HUES48 (cell line): ENCODE measurements around the gene MEAF6.
A peak's percentile ranks its signal among the peaks of the same experiment; 100 is the strongest.
"Not testable (repeated sequence)": the region's sequence is repeated elsewhere in the genome, so short reads cannot be mapped to it uniquely, and the experiment has no call there.

Experiments used
- H3K27ac ChIP-seq: one replicate; pipeline ENCODE4 v1.7.0; 2013; ENCODE audit warnings: low read depth, low read length, inconsistent platforms
- H3K27me3 ChIP-seq: 2 replicates; pipeline ENCODE4 v1.6.1; 2013; ENCODE audit warnings: mild to moderate bottlenecking, low read length; ENCODE audit not compliant: control insufficient read depth, insufficient read depth
- H3K36me3 ChIP-seq: 2 replicates; pipeline ENCODE4 v1.6.1; 2013; ENCODE audit warnings: low read length; ENCODE audit not compliant: control insufficient read depth, insufficient read depth
- H3K4me1 ChIP-seq: 2 replicates; pipeline ENCODE4 v1.6.1; 2013; ENCODE audit warnings: mild to moderate bottlenecking, low read length; ENCODE audit not compliant: control insufficient read depth, insufficient read depth
- H3K4me3 ChIP-seq: 2 replicates; pipeline ENCODE4 v1.5.1; 2013; ENCODE audit warnings: mild to moderate bottlenecking, low read depth, low read length
- H3K9ac ChIP-seq: 2 replicates; pipeline ENCODE4 v1.6.1; 2013; ENCODE audit warnings: mild to moderate bottlenecking, low read depth, low read length, moderate library complexity
- H3K9me3 ChIP-seq: 2 replicates; pipeline ENCODE4 v1.6.1; 2013; ENCODE audit warnings: low read length; ENCODE audit not compliant: control insufficient read depth, insufficient read depth

The MEAF6 gene

GRCh38 chr1:37529888-37530287 is 15.3 kb upstream of the MEAF6 start:
- not testable (repeated sequence) for H3K27ac ChIP-seq, H3K27me3 ChIP-seq, H3K9ac ChIP-seq, H3K4me3 ChIP-seq, H3K36me3 ChIP-seq, H3K9me3 ChIP-seq, H3K4me1 ChIP-seq

GRCh38 chr1:37519613-37520012 is 5.0 kb upstream of the MEAF6 start:
- Histone ChIP-seq H3K9ac (no peak overlapping the region), H3K4me1 (peaks cover 7% of the 10 kb centered on the region; the same call in 1 of the 2 replicates), H3K27ac (no peak overlapping the region), H3K36me3 (no peaks in the 10 kb centered on the region), H3K27me3 (no peaks in the 10 kb centered on the region; the same call in none of the 2 replicates), H3K4me3 (no peak overlapping the region), H3K9me3 (no peaks in the 10 kb centered on the region)

- not testable (repeated sequence) for H3K4me3 ChIP-seq, H3K9me3 ChIP-seq, H3K27me3 ChIP-seq, H3K36me3 ChIP-seq, H3K9ac ChIP-seq, H3K4me1 ChIP-seq, H3K27ac ChIP-seq
These were observed 4.4 kb upstream of the MEAF6 start for GRCh38 chr1:37518929-37519328.

- H3K4me1 ChIP-seq = peaks cover 13% of the 10 kb centered on the region; the same call in 1 of the 2 replicates
- not testable (repeated sequence) for H3K4me3 ChIP-seq, H3K9me3 ChIP-seq, H3K27ac ChIP-seq, H3K27me3 ChIP-seq, H3K36me3 ChIP-seq, H3K9ac ChIP-seq
These were observed 3.7 kb upstream of the MEAF6 start for GRCh38 chr1:37518241-37518640.

GRCh38 chr1:37517569-37517968 is 3.0 kb upstream of the MEAF6 start:
- Histone ChIP-seq H3K27ac (no peak overlapping the region), H3K4me1 (peaks cover 15% of the 10 kb centered on the region; the same call in 1 of the 2 replicates), H3K36me3 (peaks cover 7% of the 10 kb centered on the region), H3K9ac (no peak overlapping the region), H3K27me3 (no peaks in the 10 kb centered on the region; the same call in none of the 2 replicates), H3K4me3 (no peak overlapping the region), H3K9me3 (no peaks in the 10 kb centered on the region)

GRCh38 chr1:37515185-37516034 is 844 bp upstream of the MEAF6 start:
- H3K9ac ChIP-seq = peak overlapping the region; percentile 58
- H3K4me3 ChIP-seq = peak overlapping the region; percentile 73
- H3K27ac ChIP-seq = peak overlapping the region; percentile 70
- H3K9me3 ChIP-seq = no peaks in the 10 kb centered on the region
- peaks cover 24% of the 10 kb centered on the region for H3K36me3 ChIP-seq
- no peaks in the 10 kb centered on the region; the same call in none of the 2 replicates for H3K27me3 ChIP-seq
- H3K4me1 ChIP-seq = peaks cover 15% of the 10 kb centered on the region; the same call in 1 of the 2 replicates

- peak overlapping the region; percentile 73 for H3K4me3 ChIP-seq
- peak overlapping the region; percentile 86 for H3K27ac ChIP-seq
- peaks cover 29% of the 10 kb centered on the region for H3K36me3 ChIP-seq
These were observed 694 bp downstream of the MEAF6 start for GRCh38 chr1:37513795-37514349.

GRCh38 chr1:37509181-37509580 is 5.4 kb downstream of the MEAF6 start:
- H3K36me3 ChIP-seq = peaks cover 55% of the 10 kb centered on the region
- H3K27me3 ChIP-seq = no peaks in the 10 kb centered on the region
- no peaks in the 10 kb centered on the region for H3K9me3 ChIP-seq
- peaks cover 8% of the 10 kb centered on the region; the same call in 1 of the 2 replicates for H3K4me1 ChIP-seq
- H3K4me3 ChIP-seq = no peak overlapping the region
- H3K9ac ChIP-seq = no peak overlapping the region
- H3K27ac ChIP-seq = no peak overlapping the region

More at GRCh38 chr1:37513795-37514349, 694 bp downstream of the MEAF6 start:
- H3K4me1 ChIP-seq = peaks cover 15% of the 10 kb centered on the region; the same call in 1 of the 2 replicates
- H3K9me3 ChIP-seq = no peaks in the 10 kb centered on the region
- H3K9ac ChIP-seq = no peak overlapping the region
- H3K27me3 ChIP-seq = no peaks in the 10 kb centered on the region; the same call in none of the 2 replicates

- H3K9ac ChIP-seq = no peak overlapping the region
- H3K9me3 ChIP-seq = no peaks in the 10 kb centered on the region
- no peak overlapping the region for H3K27ac ChIP-seq
- no peaks in the 10 kb centered on the region for H3K27me3 ChIP-seq
- peaks cover 51% of the 10 kb centered on the region for H3K36me3 ChIP-seq
- no peak overlapping the region for H3K4me3 ChIP-seq
- H3K4me1 ChIP-seq = no peaks in the 10 kb centered on the region
These were observed 7.8 kb downstream of the MEAF6 start for GRCh38 chr1:37506740-37507139.

- peaks cover 61% of the 10 kb centered on the region for H3K36me3 ChIP-seq
- H3K4me3 ChIP-seq, H3K9me3 ChIP-seq, H3K4me1 ChIP-seq, H3K9ac ChIP-seq, H3K27ac ChIP-seq, H3K27me3 ChIP-seq: not testable (repeated sequence)
These were observed 11.8 kb downstream of the MEAF6 start for GRCh38 chr1:37502791-37503190.

- Histone ChIP-seq H3K9ac (no peak overlapping the region), H3K36me3 (peaks cover 58% of the 10 kb centered on the region), H3K27me3 (no peaks in the 10 kb centered on the region), H3K9me3 (no peaks in the 10 kb centered on the region), H3K4me1 (no peaks in the 10 kb centered on the region), H3K27ac (no peak overlapping the region), H3K4me3 (no peak overlapping the region)
These were observed 12.5 kb downstream of the MEAF6 start for GRCh38 chr1:37502104-37502503.
